Left lung (tissue), 10 donors: Measurements from ENCODE around the gene SNCAIP. TPM values are rescaled to one million over a fixed set of nuclear protein-coding genes. Genes with fewer than 3 reads are reported as not detected.

Experiments used
- ATAC-seq: fragments of 200-7000 bp; cut with Tn5 transposase; one replicate; pipeline ENCODE4 v1.9.1; 2020; ENCODE audit warnings: moderate library complexity
- DNase-seq, 4 donors: peaks; one replicate each; pipeline ENCODE4 v3.0.0-alpha.2; 2013 to 2020
- H3K27ac ChIP-seq, 2 donors: fragments of 200-600 bp; sonication (generic) in 1 of 2; one replicate each; pipeline versions ENCODE4 v1.5.0 to v1.8.0; 2020 to 2021
- H3K27me3 ChIP-seq, 2 donors: fragments of 200-600 bp; sonication (generic) in 1 of 2; one replicate each; pipeline versions ENCODE4 v1.5.0 to v1.8.0; 2020 to 2021
- H3K36me3 ChIP-seq, 2 donors: fragments of 200-600 bp; sonication (generic) in 1 of 2; one replicate each; pipeline versions ENCODE4 v1.5.0 to v1.8.0; 2020 to 2021
- H3K4me1 ChIP-seq, 2 donors: fragments of 200-600 bp; one replicate each; pipeline ENCODE4 v1.8.0; 2021
- H3K4me3 ChIP-seq, 2 donors: fragments of 200-600 bp; sonication (generic) in 1 of 2; one replicate each; pipeline versions ENCODE4 v1.5.0 to v1.8.0; 2020 to 2021; ENCODE audit warnings: mild to moderate bottlenecking in 1 of 2
- H3K9me3 ChIP-seq, 2 donors: fragments of 200-600 bp; sonication (generic) in 1 of 2; one replicate each; pipeline versions ENCODE4 v1.5.0 to v1.8.0; 2020 to 2021
- intact Hi-C, 2 donors: fragments of 100-400 bp; cut with DNase I; formaldehyde crosslinking; loops; one replicate each; pipeline versions ENCODE4 v1.11.2 to v1.14.2; 2022
- polyA plus RNA-seq, 6 donors: library from polyadenylated mRNA; unstranded; fragments of 120-200 nt; gene quantifications; one replicate each; pipeline ENCODE4 v1.2.1, GENCODE V29; 2013; ENCODE audit not compliant: insufficient read length in 6 of 6
- total RNA-seq, 2 donors: library from RNA; stranded (reverse); fragmentation: NEBNext Ultra II Directional; extraction: Animal tissue kit (Norgen Biotek cat#: 25700); gene quantifications; one replicate each; pipeline ENCODE4 v1.2.1, GENCODE V29; 2021
- TF ChIP-seq, protein P1 (sequence below), 2 donors: fragments of 200-600 bp; sonication (generic) in 1 of 2; IDR thresholded peaks; one replicate each; pipeline versions ENCODE4 v1.5.0 to v1.8.0; 2021; ENCODE audit warnings: antibody characterized with exemption in 2 of 2
- donor health status: DM: no; HTN: yes; CAD: no.
- donor health status: DM: no; HTN: no; CAD: no.

SNCAIP gene
- total and polyA plus RNA-seq, 8 donors: 2.1 to 23.4 (median 17.3) TPM

DNA sequence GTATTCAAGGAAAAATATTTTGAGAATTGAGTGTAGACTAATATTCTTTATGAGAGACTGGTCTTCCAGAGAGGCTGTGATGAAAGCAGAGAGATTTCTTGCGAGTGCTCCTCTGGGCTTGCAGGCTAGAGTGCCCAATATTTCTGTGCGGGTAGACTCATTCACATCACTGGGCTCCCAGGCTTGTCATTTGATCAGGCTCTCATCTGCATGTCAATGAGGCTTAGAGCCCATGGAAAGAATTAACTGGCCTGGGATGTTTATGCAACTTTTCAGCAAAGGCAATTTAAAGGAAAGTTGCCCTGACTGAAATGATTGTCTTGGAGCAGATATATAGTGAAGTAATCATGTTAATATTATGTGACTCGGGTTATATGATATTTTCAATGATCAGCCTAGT, 42.3 kb downstream of the SNCAIP start:
- Histone ChIP-seq H3K27ac (no peak overlapping the region), H3K9me3 (no peaks in the 10 kb centered on the region), H3K4me1 (no peaks in the 10 kb centered on the region), H3K36me3 (no peaks in the 10 kb centered on the region), H3K27me3 (no peaks in the 10 kb centered on the region), H3K4me3 (no peak overlapping the region)
- TF ChIP-seq, protein P1, sequence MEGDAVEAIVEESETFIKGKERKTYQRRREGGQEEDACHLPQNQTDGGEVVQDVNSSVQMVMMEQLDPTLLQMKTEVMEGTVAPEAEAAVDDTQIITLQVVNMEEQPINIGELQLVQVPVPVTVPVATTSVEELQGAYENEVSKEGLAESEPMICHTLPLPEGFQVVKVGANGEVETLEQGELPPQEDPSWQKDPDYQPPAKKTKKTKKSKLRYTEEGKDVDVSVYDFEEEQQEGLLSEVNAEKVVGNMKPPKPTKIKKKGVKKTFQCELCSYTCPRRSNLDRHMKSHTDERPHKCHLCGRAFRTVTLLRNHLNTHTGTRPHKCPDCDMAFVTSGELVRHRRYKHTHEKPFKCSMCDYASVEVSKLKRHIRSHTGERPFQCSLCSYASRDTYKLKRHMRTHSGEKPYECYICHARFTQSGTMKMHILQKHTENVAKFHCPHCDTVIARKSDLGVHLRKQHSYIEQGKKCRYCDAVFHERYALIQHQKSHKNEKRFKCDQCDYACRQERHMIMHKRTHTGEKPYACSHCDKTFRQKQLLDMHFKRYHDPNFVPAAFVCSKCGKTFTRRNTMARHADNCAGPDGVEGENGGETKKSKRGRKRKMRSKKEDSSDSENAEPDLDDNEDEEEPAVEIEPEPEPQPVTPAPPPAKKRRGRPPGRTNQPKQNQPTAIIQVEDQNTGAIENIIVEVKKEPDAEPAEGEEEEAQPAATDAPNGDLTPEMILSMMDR (IDR thresholded peaks at IDR 0.05): no peak
- DNase-seq (no peak), ATAC-seq (no peak)
- intact Hi-C loops: no loop called here

DNA sequence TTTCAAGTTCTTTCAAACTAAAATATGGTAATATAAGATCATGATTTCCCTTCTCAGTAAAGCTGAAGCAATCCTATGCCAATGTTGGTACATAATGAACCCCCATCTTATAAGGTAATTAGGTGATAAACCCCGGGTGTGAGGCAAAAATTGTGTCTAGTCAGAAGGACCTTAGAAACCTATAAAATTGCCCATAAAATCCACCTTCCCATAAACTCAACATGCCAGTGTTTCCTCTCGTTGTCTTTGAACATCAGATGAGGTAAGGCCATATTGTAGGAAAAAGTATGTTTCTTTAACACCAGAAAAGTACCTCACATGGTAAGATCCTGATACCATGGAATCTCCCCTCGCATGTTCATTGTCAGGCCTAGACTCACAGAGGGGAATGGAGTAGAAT, 43.3 kb downstream of the SNCAIP start:
- ATAC-seq (no peak), DNase-seq (no peak)
- intact Hi-C loops: no loop called here
- Histone ChIP-seq H3K4me3 (no peak overlapping the region), H3K27ac (no peak overlapping the region), H3K27me3 (no peaks in the 10 kb centered on the region), H3K36me3 (no peaks in the 10 kb centered on the region), H3K9me3 (no peaks in the 10 kb centered on the region), H3K4me1 (no peaks in the 10 kb centered on the region)
- TF ChIP-seq, protein P1 (IDR thresholded peaks at IDR 0.05): no peak

DNA sequence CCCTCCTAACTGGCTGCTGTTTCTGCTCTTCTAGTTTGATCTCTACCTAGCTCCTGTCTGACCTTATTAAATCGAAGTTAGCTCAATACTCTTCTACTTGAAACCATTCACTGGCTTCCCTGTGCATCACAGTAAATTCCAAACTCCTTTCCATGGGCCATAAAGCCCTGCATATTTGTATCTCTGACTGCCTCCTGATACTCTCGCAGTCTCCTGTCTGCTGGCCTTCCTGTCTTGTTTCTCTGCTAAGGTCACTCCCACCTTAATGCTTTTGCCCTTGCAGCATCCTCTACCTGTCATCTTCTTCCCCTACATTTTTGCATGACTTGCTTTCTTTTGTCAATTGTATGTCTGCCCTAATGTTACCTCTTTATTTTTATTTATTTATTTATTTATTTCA, 44.8 kb downstream of the SNCAIP start:
- DNase-seq (no peak), ATAC-seq (no peak)
- intact Hi-C loops: no loop called here
- TF ChIP-seq, protein P1 (IDR thresholded peaks at IDR 0.05): no peak
- Histone ChIP-seq H3K27me3 (no peaks in the 10 kb centered on the region), H3K9me3 (no peaks in the 10 kb centered on the region), H3K36me3 (no peaks in the 10 kb centered on the region), H3K4me1 (no peaks in the 10 kb centered on the region), H3K4me3 (no peak overlapping the region), H3K27ac (no peak overlapping the region)

DNA sequence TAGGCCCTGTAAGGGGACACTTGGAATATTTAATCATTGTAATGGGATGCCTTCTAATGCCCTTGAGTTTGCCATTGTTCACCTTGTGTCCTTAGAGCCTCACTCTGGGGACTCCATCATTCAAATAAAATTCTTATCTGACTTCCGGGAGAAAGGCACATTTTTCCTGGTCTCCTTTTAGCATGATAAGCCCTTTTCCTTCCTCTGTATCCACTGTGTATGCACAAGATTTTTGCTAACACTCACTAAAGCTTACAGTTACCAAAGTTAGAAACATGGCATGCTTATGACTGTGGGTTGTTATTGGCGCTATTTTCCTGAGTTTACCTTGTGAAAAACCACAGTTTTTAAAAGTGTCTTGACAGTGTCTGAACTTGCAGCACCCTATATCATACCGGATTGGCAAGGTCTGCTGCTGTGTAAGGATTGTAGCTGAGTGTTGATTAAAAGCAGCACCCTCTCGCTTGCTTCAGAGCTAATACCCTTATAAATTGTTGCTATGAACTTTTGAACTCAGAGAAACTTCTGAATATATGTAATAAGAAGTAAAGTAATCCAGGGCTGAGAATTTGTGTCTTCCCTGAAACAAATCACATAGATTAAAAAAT, 46.4 kb downstream of the SNCAIP start:
- intact Hi-C loops: no loop called here
- TF ChIP-seq, protein P1 (IDR thresholded peaks at IDR 0.05): no peak

DNA sequence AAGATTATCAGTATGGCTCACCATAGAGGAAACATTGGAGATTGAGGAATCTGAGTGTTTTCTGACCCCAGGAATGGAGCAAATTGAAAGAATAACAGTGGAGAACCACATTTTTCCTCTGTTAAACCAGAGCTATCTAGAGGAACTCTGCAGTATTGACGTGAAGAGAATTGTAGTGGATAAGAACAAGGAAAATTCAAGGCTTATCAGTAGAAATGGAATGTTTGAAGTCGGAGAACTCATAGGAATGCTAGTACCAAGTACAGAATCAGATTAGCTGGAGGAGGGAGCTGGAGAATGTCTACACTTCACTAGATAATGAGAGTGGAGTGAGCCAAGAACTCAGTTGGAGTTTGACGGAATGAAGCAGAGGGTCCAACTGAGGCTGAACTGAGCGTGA, 50.3 kb downstream of the SNCAIP start:
- DNase-seq: no peak
- Histone ChIP-seq H3K9me3 (no peaks in the 10 kb centered on the region), H3K36me3 (no peaks in the 10 kb centered on the region), H3K27me3 (no peaks in the 10 kb centered on the region), H3K27ac (no peak overlapping the region), H3K4me1 (no peaks in the 10 kb centered on the region), H3K4me3 (no peak overlapping the region)
- TF ChIP-seq, protein P1 (IDR thresholded peaks at IDR 0.05): no peak
- intact Hi-C loops: no loop called here
- no peak for ATAC-seq

More for the DNA sequence above, 46.4 kb downstream of the SNCAIP start:
- Histone ChIP-seq H3K36me3 (no peaks in the 10 kb centered on the region), H3K9me3 (no peaks in the 10 kb centered on the region), H3K4me1 (no peaks in the 10 kb centered on the region), H3K27me3 (no peaks in the 10 kb centered on the region), H3K4me3 (no peak overlapping the region), H3K27ac (no peak overlapping the region)
- ATAC-seq: no peak
- no peak for DNase-seq
